ENCODE measurements around the gene KIF3A.
A peak's percentile ranks its signal among the peaks of the same experiment; 100 is the strongest.

The KIF3A gene

DNA sequence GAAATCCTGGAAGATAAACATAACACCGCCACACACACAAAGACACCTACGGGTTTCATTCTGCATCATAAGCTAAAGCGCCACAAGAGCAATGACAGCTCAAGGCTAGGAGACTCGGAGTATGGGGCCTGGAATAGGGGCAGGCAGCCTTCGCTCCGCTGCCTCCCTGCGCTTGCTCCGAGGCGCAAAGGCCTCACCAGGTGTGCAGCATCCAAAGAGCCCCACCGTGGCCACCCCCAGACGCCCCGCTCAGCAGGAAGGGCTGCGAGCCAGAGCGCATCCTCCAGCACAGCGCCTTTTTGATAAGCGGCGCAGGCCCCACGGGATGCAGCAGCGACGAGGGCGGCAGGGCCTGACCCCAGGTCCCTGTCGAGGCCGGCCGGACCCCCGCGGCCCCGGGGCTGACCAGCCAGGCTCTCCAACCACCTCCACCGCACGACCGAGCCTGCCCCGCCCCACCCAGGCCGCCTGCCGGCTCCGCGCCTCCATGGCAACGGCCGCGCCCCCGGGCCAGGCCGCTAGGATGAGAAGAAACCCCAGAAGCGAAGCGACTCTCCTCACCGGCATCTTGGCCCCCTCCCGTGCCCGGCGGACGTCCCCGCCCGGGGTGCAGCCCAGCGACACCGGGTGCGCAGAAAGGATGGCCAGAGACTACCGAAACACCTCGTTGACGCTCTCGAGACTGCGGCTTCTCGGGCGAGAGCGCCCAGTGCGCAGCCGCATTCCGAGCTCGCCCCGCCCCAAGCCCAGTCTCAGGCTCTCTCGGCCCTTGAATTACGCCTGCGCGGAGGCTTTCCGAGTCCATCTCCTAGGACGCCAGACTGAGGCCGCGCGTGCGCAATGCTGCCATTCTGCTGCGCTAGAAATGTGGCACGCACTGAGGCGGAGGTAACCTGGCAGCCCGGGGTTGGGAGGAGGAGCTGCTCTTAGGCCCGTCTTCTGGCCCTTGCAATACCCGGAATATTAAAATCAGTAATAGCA is at the start of gene KIF3A:
KIF3A (minus strand) TSS at position 694 of the 981 bp plus-strand sequence; CDS start at position 567, 127 bp downstream.
- TF ChIP-seq, protein P1, sequence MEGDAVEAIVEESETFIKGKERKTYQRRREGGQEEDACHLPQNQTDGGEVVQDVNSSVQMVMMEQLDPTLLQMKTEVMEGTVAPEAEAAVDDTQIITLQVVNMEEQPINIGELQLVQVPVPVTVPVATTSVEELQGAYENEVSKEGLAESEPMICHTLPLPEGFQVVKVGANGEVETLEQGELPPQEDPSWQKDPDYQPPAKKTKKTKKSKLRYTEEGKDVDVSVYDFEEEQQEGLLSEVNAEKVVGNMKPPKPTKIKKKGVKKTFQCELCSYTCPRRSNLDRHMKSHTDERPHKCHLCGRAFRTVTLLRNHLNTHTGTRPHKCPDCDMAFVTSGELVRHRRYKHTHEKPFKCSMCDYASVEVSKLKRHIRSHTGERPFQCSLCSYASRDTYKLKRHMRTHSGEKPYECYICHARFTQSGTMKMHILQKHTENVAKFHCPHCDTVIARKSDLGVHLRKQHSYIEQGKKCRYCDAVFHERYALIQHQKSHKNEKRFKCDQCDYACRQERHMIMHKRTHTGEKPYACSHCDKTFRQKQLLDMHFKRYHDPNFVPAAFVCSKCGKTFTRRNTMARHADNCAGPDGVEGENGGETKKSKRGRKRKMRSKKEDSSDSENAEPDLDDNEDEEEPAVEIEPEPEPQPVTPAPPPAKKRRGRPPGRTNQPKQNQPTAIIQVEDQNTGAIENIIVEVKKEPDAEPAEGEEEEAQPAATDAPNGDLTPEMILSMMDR (IDR thresholded peaks at IDR 0.05; ENCODE audit: low read depth, low read length, missing control alignments) = peak; percentile 2
- in situ Hi-C loops (cut with HindIII; ENCODE audit: low sequenced_read_pairs) = no loop called here
- peak within 1 kb of the TSS; percentile 91 for H3K4me3 ChIP-seq (ENCODE audit: low read depth, low read length)
- peak; percentile 85 for DNase-seq (ENCODE audit: low read depth)

DNA sequence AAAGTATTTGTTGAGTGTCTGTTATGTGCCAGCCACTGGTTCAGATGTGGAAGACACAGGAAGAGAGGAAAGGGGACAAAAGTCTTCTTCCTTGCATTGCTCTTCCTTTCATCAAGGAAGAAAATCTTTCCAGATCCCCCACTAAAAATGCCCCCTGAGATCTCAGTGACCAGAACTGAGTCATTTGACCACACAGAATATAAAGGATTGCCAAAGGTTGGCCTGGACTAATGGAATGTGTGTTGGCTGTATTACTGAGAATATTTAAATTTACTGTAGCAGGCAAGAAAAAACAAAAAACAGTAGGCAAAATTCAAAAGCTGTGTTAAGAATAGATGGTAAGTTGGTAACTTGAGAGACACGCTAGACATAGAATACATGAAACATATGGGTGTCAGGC is 49.7 kb upstream of the KIF3A start:
- no peak overlapping the region for H3K4me3 ChIP-seq (ENCODE audit: low read depth, low read length)
- in situ Hi-C loops (cut with HindIII; ENCODE audit: low sequenced_read_pairs) = no loop called here
- peak; percentile 76 for DNase-seq (ENCODE audit: low read depth)
- TF ChIP-seq, protein P1 (IDR thresholded peaks at IDR 0.05; ENCODE audit: low read depth, low read length, missing control alignments) = no peak

DNA sequence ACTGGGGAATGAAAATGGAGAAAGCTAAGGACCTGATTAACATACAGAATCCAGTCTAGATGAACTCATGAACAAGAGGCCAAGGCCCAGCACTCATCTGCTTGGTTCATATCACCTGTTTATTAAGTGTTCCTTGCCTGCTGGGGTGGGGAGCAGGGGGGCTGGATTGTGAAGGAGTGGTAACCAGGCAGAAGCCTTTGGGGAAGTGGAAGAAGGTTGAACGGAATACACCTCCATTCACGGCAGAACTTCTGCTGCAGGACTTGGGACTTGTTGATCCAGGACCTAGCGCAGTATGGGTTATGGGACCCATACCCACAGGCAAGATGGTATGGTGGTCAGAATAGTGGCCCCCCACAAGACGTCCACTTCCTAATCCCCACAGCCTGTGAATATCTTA is 48.5 kb upstream of the KIF3A start:
- TF ChIP-seq, protein P1 (IDR thresholded peaks at IDR 0.05; ENCODE audit: low read depth, low read length, missing control alignments) = no peak
- no peak for DNase-seq (ENCODE audit: low read depth)
- in situ Hi-C loops (cut with HindIII; ENCODE audit: low sequenced_read_pairs) = no loop called here
- no peak overlapping the region for H3K4me3 ChIP-seq (ENCODE audit: low read depth, low read length)

DNA sequence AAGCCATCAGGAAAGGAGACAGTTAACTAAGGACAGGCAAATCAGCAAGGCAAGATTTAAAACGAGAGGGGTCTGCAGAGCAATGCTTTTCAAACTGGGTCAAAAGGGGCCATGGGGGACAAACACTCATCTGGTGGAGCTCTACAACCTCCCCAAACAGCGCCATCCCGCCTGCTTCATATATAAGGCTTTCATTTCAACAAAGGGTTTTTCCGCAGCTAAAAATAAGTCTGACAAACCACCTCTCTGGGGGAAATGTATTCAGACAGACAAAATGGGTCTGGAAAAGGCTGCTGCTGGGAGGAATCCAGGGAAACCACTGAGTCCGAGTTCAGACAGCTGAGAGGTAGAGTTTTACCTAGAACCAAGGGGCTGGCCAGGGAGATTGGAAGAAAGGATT is 48.0 kb upstream of the KIF3A start:
- no peak for DNase-seq (ENCODE audit: low read depth)
- TF ChIP-seq, protein P1 (IDR thresholded peaks at IDR 0.05; ENCODE audit: low read depth, low read length, missing control alignments) = no peak
- in situ Hi-C loops (cut with HindIII; ENCODE audit: low sequenced_read_pairs) = no loop called here
- no peak overlapping the region for H3K4me3 ChIP-seq (ENCODE audit: low read depth, low read length)

DNA sequence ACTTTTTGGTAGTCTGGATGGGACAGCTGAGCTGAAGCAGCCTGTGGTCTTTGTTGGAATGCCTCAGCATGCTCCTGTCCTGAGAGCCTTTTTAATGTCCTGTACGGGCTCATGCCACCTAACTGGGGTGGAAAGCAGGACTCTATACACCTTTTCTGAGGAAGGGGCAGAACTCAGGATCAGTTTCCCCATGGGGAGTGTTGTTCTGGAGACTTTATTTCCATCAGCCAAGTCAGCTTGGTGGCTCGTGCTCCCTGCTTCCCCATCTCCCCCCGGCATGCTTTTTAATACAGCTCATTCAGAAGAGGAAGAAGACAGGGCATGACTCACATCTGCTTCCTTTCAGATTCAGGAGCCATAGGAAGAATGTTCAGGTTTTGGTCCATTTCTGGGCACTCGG is 44.8 kb upstream of the KIF3A start:
- TF ChIP-seq, protein P1 (IDR thresholded peaks at IDR 0.05; ENCODE audit: low read depth, low read length, missing control alignments) = no peak
- no peak for DNase-seq (ENCODE audit: low read depth)
- in situ Hi-C loops (cut with HindIII; ENCODE audit: low sequenced_read_pairs) = no loop called here
- H3K4me3 ChIP-seq (ENCODE audit: low read depth, low read length) = no peak overlapping the region

DNA sequence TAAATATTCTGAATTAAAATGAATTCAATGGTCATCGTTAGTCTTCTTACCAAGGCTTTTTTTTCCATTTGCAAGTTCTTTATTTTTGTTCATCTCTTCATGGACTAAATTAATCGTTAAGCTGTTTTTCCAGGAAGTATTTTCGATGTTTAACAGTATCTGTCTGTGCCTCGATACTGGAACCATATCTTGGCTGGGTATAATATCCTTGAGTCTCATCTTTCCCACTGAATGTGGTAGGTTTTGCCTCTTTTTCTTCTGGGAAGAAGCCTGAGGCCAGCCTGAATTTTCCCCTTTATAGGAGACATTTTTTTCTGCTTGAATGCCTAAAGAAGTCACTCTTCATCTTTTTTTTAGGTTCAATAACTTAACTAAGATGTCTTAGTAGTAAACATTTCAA is 43.7 kb upstream of the KIF3A start:
- in situ Hi-C loops (cut with HindIII; ENCODE audit: low sequenced_read_pairs) = no loop called here

More for the DNA sequence above, 43.7 kb upstream of the KIF3A start:
- DNase-seq (ENCODE audit: low read depth) = no peak
- TF ChIP-seq, protein P1 (IDR thresholded peaks at IDR 0.05; ENCODE audit: low read depth, low read length, missing control alignments) = no peak
- H3K4me3 ChIP-seq (ENCODE audit: low read depth, low read length) = no peak overlapping the region

Measured in astrocyte of the cerebellum (primary cell).